ENCODE data around the gene PIP4K2C.

The PIP4K2C gene

GRCh38 chr12:57550641-57551549, 40.1 kb upstream of the PIP4K2C start:
- no peak overlapping the region for H3K18ac ChIP-seq (ENCODE audit: low read length)
- peak overlapping the region; percentile 22 for H3K9ac ChIP-seq (ENCODE audit: low read length)
- peak overlapping the region; percentile 30 for H3K4me2 ChIP-seq (ENCODE audit: low read length)
- no peak for DNase-seq
- peak overlapping the region; percentile 53 for H3K56ac ChIP-seq (ENCODE audit: low read length)
- no peak overlapping the region for H2BK15ac ChIP-seq (replicated peaks; ENCODE audit: low read depth)
- H3K79me1 ChIP-seq (ENCODE audit: low read length): peaks cover 7% of the 10 kb centered on the region
- H3K4ac ChIP-seq (ENCODE audit: low read depth, low read length): no peak overlapping the region
- no peak overlapping the region for H3K23ac ChIP-seq (ENCODE audit: low read length)
- H2BK120ac ChIP-seq (ENCODE audit: low read depth, low read length): no peak overlapping the region
- H3K27me3 ChIP-seq (ENCODE audit: insufficient read depth, low read length, poor library complexity): peaks cover 2% of the 10 kb centered on the region
- peaks cover 5% of the 10 kb centered on the region for H3K79me2 ChIP-seq (ENCODE audit: control insufficient read depth, insufficient read depth, low read length)
- H4K5ac ChIP-seq (ENCODE audit: low read length): no peak overlapping the region
- H3K4me3 ChIP-seq (ENCODE audit: low read length): peak overlapping the region; percentile 60
- no CpG with 5 or more reads among the region's 7 CpGs for WGBS (ENCODE audit: extremely low coverage, insufficient coverage, low lambda C conversion rate)
- no peak overlapping the region for H3K27ac ChIP-seq (ENCODE audit: low read depth, low read length)
- no peaks in the 10 kb centered on the region for H3K36me3 ChIP-seq (ENCODE audit: control insufficient read depth, insufficient read depth, low read length)
- no peak overlapping the region for H2BK5ac ChIP-seq (ENCODE audit: low read length)
- no peak overlapping the region for H4K8ac ChIP-seq (ENCODE audit: low read depth, low read length)
- no peak overlapping the region for H2AK5ac ChIP-seq (ENCODE audit: low read length)
- peaks cover 5% of the 10 kb centered on the region for H3K4me1 ChIP-seq (ENCODE audit: control insufficient read depth, low read depth, low read length)

- Histone ChIP-seq H3K4me2 (ENCODE audit: low read length) (no peak overlapping the region), H3K27me3 (ENCODE audit: insufficient read depth, low read length, poor library complexity) (peaks cover 2% of the 10 kb centered on the region), H3K56ac (ENCODE audit: low read length) (no peak overlapping the region)
Observed at GRCh38 chr12:57551637-57552305, 39.2 kb upstream of the PIP4K2C start.

GRCh38 chr12:57552306-57552651, 38.7 kb upstream of the PIP4K2C start:
- H3K27me3 ChIP-seq (ENCODE audit: insufficient read depth, low read length, poor library complexity): peaks cover 2% of the 10 kb centered on the region
- no peak overlapping the region for H4K5ac ChIP-seq (ENCODE audit: low read length)
- no peak overlapping the region for H2AK5ac ChIP-seq (ENCODE audit: low read length)
- no peak overlapping the region for H2BK5ac ChIP-seq (ENCODE audit: low read length)
- no peak overlapping the region for H3K56ac ChIP-seq (ENCODE audit: low read length)
- H3K79me1 ChIP-seq (ENCODE audit: low read length): no peaks in the 10 kb centered on the region
- no peaks in the 10 kb centered on the region for H3K4me1 ChIP-seq (ENCODE audit: control insufficient read depth, low read depth, low read length)
- DNase-seq: no peak
- H2BK120ac ChIP-seq (ENCODE audit: low read depth, low read length): no peak overlapping the region
- H3K18ac ChIP-seq (ENCODE audit: low read length): no peak overlapping the region
- no peak overlapping the region for H3K4ac ChIP-seq (ENCODE audit: low read depth, low read length)
- no peak overlapping the region for H2BK15ac ChIP-seq (replicated peaks; ENCODE audit: low read depth)
- H3K23ac ChIP-seq (ENCODE audit: low read length): no peak overlapping the region
- no peaks in the 10 kb centered on the region for H3K79me2 ChIP-seq (ENCODE audit: control insufficient read depth, insufficient read depth, low read length)
- H3K4me2 ChIP-seq (ENCODE audit: low read length): no peak overlapping the region
- no peaks in the 10 kb centered on the region for H3K36me3 ChIP-seq (ENCODE audit: control insufficient read depth, insufficient read depth, low read length)
- H3K27ac ChIP-seq (ENCODE audit: low read depth, low read length): no peak overlapping the region
- no peak overlapping the region for H3K4me3 ChIP-seq (ENCODE audit: low read length)
- no CpG with 5 or more reads among the region's 2 CpGs for WGBS (ENCODE audit: extremely low coverage, insufficient coverage, low lambda C conversion rate)
- H3K9ac ChIP-seq (ENCODE audit: low read length): no peak overlapping the region
- H4K8ac ChIP-seq (ENCODE audit: low read depth, low read length): no peak overlapping the region

More at GRCh38 chr12:57551637-57552305, 39.2 kb upstream of the PIP4K2C start:
- WGBS (ENCODE audit: extremely low coverage, insufficient coverage, low lambda C conversion rate): no CpG with 5 or more reads among the region's 3 CpGs
- Histone ChIP-seq H4K8ac (ENCODE audit: low read depth, low read length) (no peak overlapping the region), H3K9ac (ENCODE audit: low read length) (no peak overlapping the region), H3K36me3 (ENCODE audit: control insufficient read depth, insufficient read depth, low read length) (no peaks in the 10 kb centered on the region), H2AK5ac (ENCODE audit: low read length) (no peak overlapping the region), H3K79me2 (ENCODE audit: control insufficient read depth, insufficient read depth, low read length) (no peaks in the 10 kb centered on the region), H3K4me1 (ENCODE audit: control insufficient read depth, low read depth, low read length) (no peaks in the 10 kb centered on the region), H4K5ac (ENCODE audit: low read length) (no peak overlapping the region), H3K18ac (ENCODE audit: low read length) (no peak overlapping the region), H3K4me3 (ENCODE audit: low read length) (no peak overlapping the region), H2BK5ac (ENCODE audit: low read length) (no peak overlapping the region), H2BK15ac (replicated peaks; ENCODE audit: low read depth) (no peak overlapping the region), H3K27ac (ENCODE audit: low read depth, low read length) (no peak overlapping the region), H3K79me1 (ENCODE audit: low read length) (no peaks in the 10 kb centered on the region), H3K4ac (ENCODE audit: low read depth, low read length) (no peak overlapping the region), H2BK120ac (ENCODE audit: low read depth, low read length) (no peak overlapping the region), H3K23ac (ENCODE audit: low read length) (no peak overlapping the region)
- DNase-seq: no peak

GRCh38 chr12:57552835-57553313, 38.1 kb upstream of the PIP4K2C start:
- H4K5ac ChIP-seq (ENCODE audit: low read length): no peak overlapping the region
- H3K56ac ChIP-seq (ENCODE audit: low read length): no peak overlapping the region
- H2BK120ac ChIP-seq (ENCODE audit: low read depth, low read length): no peak overlapping the region
- no CpG with 5 or more reads among the region's 6 CpGs for WGBS (ENCODE audit: extremely low coverage, insufficient coverage, low lambda C conversion rate)
- no peak for DNase-seq
- H3K36me3 ChIP-seq (ENCODE audit: control insufficient read depth, insufficient read depth, low read length): no peaks in the 10 kb centered on the region
- H2AK5ac ChIP-seq (ENCODE audit: low read length): no peak overlapping the region
- H3K27ac ChIP-seq (ENCODE audit: low read depth, low read length): no peak overlapping the region
- H3K27me3 ChIP-seq (ENCODE audit: insufficient read depth, low read length, poor library complexity): peaks cover 2% of the 10 kb centered on the region
- no peak overlapping the region for H3K4me3 ChIP-seq (ENCODE audit: low read length)
- no peaks in the 10 kb centered on the region for H3K4me1 ChIP-seq (ENCODE audit: control insufficient read depth, low read depth, low read length)
- no peak overlapping the region for H3K4ac ChIP-seq (ENCODE audit: low read depth, low read length)
- no peak overlapping the region for H2BK5ac ChIP-seq (ENCODE audit: low read length)
- no peak overlapping the region for H2BK15ac ChIP-seq (replicated peaks; ENCODE audit: low read depth)
- H3K9ac ChIP-seq (ENCODE audit: low read length): no peak overlapping the region
- H3K79me2 ChIP-seq (ENCODE audit: control insufficient read depth, insufficient read depth, low read length): no peaks in the 10 kb centered on the region
- H4K8ac ChIP-seq (ENCODE audit: low read depth, low read length): no peak overlapping the region
- no peak overlapping the region for H3K4me2 ChIP-seq (ENCODE audit: low read length)
- H3K79me1 ChIP-seq (ENCODE audit: low read length): no peaks in the 10 kb centered on the region
- no peak overlapping the region for H3K18ac ChIP-seq (ENCODE audit: low read length)
- no peak overlapping the region for H3K23ac ChIP-seq (ENCODE audit: low read length)

- Histone ChIP-seq H3K23ac (ENCODE audit: low read length) (no peak overlapping the region), H3K9ac (ENCODE audit: low read length) (no peak overlapping the region), H3K79me2 (ENCODE audit: control insufficient read depth, insufficient read depth, low read length) (no peaks in the 10 kb centered on the region), H2AK5ac (ENCODE audit: low read length) (no peak overlapping the region), H3K56ac (ENCODE audit: low read length) (no peak overlapping the region), H3K18ac (ENCODE audit: low read length) (no peak overlapping the region), H4K5ac (ENCODE audit: low read length) (no peak overlapping the region), H3K36me3 (ENCODE audit: control insufficient read depth, insufficient read depth, low read length) (no peaks in the 10 kb centered on the region), H3K79me1 (ENCODE audit: low read length) (no peaks in the 10 kb centered on the region), H3K4me2 (ENCODE audit: low read length) (no peak overlapping the region), H3K27ac (ENCODE audit: low read depth, low read length) (no peak overlapping the region), H4K8ac (ENCODE audit: low read depth, low read length) (no peak overlapping the region), H3K4me3 (ENCODE audit: low read length) (no peak overlapping the region), H2BK120ac (ENCODE audit: low read depth, low read length) (no peak overlapping the region), H3K4me1 (ENCODE audit: control insufficient read depth, low read depth, low read length) (no peaks in the 10 kb centered on the region), H3K4ac (ENCODE audit: low read depth, low read length) (no peak overlapping the region), H2BK15ac (replicated peaks; ENCODE audit: low read depth) (no peak overlapping the region), H3K27me3 (ENCODE audit: insufficient read depth, low read length, poor library complexity) (peaks cover 2% of the 10 kb centered on the region), H2BK5ac (ENCODE audit: low read length) (no peak overlapping the region)
- WGBS (ENCODE audit: extremely low coverage, insufficient coverage, low lambda C conversion rate): no CpG with 5 or more reads among the region's 7 CpGs
- DNase-seq: no peak
Observed at GRCh38 chr12:57553343-57554202, 37.4 kb upstream of the PIP4K2C start.

Measured in mesendoderm (in vitro differentiated cells).